Measurements from ENCODE around the gene BAIAP2.

- TF ChIP-seq CTCF (IDR thresholded peaks at IDR 0.05) (no peak), ZFX (IDR thresholded peaks at IDR 0.05; ENCODE audit: borderline replicate concordance) (no peak)
Measured at GRCh38 chr17:81000334-81000630, 34.7 kb upstream of the BAIAP2 start.
